ENCODE results near the gene CLBA1.
A peak's percentile ranks its signal among the peaks of the same experiment; 100 is the strongest.

Gene CLBA1

GRCh38 chr14:104979758-104980610, 5.6 kb upstream of the CLBA1 start:
- peak; percentile 85 for DNase-seq (ENCODE audit: low read depth, low spot score)

- no peak for DNase-seq (ENCODE audit: low read depth, low spot score)
Measured at GRCh38 chr14:104980611-104981531, 4.7 kb upstream of the CLBA1 start.

- DNase-seq (ENCODE audit: low read depth, low spot score), result no peak
Measured at GRCh38 chr14:104981699-104982541, 3.7 kb upstream of the CLBA1 start.

DNA sequence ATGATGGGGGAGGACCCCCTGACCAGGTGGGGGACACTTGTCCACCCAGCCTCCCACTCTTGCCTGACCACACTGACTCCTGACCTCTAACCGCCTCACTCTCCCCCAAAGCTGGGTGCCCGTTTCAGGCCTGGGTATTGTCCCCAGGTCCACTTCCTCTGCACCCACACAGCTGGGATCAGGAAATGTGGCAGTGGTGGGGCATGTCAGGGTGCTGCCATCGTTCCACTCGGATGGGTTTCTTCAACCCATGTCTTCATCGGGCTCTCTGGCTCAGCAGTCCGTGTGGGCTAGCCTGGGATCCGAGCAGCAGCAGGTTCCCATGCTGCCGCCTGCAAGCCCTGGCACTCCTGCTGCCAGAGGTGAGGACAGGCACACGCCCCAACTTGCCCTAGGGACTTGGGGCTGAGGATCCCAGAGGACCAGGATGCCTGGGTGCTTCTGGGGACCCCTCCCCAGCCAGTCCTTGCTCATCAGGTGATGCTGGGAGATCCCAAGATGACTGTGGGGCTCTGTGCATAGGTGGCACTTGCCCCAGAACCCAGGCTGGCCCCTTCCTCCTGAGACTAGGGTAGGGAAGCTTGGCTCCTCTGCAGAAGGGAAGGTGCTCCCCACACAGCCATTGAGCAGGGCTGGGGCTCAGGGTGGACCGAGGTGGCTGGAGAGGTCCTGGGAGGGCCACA, 2.9 kb upstream of the CLBA1 start:
- DNase-seq (ENCODE audit: low read depth, low spot score), result no peak

DNA sequence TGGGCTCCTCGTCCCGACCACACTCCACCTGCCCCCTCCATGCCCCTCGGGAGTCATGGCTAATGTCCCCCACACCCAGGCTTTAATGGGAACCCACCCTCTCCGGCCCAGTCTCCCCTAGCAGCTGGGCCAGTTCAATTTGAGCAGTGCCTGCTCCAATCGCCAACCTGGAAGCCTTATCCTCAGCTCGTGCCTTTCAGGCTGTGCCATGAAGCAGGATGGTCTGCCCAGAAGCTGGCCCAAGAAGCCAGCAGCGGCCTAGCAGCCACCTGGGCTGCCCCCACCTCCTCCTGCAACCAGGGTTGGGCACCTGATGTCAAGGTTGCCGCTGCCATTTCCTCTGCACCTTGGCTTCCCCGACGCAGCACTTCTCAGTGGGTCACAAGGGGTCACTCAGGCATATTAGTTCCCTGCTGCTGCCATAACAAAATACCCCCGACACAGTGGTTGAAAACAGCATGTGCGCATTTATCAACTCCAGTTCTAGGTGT, 2.3 kb upstream of the CLBA1 start:
- no peak for DNase-seq (ENCODE audit: low read depth, low spot score)

- no peak for DNase-seq (ENCODE audit: low read depth, low spot score)
Measured at GRCh38 chr14:104984056-104984894, 1.3 kb upstream of the CLBA1 start.

DNA sequence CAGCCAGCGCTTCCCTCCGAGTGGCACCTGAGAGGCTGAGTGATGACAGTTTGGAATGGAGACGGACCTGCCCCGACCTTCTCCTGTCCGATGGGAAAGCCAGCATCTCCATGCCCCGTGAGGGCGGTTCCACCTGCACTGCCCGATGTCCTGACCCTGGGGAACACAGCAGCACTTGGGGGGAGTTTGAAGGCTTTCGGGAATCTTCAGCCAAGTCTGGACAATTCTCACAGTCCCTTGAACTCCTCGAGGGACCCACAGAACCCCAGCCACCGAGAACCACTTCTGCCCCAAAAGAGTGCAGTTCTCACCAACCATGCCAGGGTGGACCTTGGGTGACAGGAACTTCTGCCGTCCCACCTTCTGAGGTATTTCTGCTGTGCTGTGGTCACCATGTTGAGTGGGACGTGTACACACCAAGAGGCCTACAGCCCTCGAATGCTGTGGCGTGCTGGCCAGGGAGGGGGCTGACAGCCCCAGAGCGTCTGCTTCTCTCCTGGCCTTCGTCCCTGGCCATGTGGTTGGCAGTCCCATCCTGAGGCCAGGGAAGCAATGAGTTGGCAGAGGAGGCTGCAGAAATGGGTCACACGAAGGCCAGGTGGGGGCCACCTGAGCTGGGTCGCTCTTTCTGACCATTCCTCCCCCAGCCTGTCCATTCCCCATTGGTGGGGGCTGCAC, 1.0 kb downstream of the CLBA1 start:
- DNase-seq (ENCODE audit: low read depth, low spot score), result no peak

GRCh38 chr14:104989236-104989950, 3.8 kb downstream of the CLBA1 start:
- DNase-seq (ENCODE audit: low read depth, low spot score), result no peak

- DNase-seq (ENCODE audit: low read depth, low spot score), result no peak
Measured at GRCh38 chr14:104989951-104990303, 4.3 kb downstream of the CLBA1 start.

DNA sequence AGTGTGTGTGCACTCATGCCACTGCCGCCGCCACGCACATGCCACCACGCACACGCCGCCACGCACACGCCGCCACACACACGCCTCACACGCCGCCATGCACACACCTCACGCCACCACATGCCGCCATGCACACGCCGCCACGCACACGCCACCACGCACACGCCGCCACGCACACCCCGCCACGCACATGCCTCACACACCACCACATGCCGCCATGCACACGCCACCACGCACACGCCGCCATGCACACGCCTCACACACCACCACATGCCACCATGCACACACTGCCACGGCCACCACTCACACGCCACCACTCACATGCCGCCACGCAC, 6.3 kb downstream of the CLBA1 start:
- DNase-seq (ENCODE audit: low read depth, low spot score), result no peak

DNA sequence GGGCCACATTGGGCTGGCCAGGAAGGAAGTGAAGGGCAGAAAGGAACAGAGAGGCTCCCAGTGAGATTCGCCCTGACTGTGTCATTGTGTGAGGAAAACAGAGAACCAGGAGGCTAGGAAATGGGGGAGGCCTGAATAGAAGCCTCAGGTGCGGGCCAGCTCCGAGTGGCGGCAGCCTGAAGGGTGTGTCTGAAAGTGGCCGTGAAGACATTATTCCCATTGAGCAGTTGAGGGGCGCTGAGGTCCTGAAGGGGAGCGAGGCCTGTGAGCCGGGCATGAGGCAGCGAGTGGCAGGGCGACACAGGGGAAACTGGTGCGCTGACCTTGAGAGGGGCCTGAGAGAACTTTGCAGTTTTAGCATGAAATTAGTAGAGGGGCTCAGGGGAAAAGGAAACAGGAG, 6.9 kb downstream of the CLBA1 start:
- no peak for DNase-seq (ENCODE audit: low read depth, low spot score)

DNA sequence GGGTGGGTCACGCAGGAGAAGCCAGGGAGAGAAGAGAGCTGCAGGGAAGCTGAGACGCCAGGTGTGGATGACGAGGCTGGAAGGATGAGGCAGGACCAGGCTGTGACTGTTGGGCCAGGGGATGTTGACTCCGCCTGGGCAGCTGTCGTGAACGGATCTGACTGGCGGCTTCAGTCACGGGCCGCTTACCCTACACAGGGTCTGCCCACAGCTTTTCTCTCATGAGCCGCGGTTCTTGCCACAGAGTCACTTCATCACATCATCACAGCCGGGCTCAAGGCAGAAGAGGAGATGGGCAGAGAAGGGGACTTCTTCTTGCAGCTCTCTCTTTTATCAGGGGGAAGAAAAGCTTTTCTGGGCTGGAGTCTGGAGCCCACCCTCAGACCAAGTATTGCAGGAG, 7.7 kb downstream of the CLBA1 start:
- no peak for DNase-seq (ENCODE audit: low read depth, low spot score)

- no peak for DNase-seq (ENCODE audit: low read depth, low spot score)
Measured at GRCh38 chr14:104993808-104994591, 8.4 kb downstream of the CLBA1 start.

DNA sequence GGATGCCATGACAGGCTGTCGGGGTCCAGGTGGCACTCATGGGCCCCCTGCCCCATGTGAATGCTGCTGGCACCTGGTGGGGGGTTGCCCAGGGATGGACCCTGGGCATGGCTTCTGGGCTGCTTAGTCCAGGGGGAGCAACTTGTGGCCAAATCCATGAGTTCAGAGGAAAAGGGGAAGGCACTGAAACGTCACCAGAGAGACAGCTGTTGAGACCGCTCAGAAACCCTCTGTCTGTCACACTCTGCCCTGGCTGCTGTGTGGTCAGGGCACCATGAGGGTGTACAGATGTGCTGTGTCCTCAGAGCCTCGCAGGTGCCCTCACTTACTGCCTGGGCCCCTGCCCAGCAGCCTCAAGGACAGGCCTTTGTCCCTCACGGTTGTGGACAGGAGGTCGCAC, 9.4 kb downstream of the CLBA1 start:
- no peak for DNase-seq (ENCODE audit: low read depth, low spot score)

GRCh38 chr14:104996032-104996431, 10.4 kb downstream of the CLBA1 start:
- DNase-seq (ENCODE audit: low read depth, low spot score), result no peak

DNA sequence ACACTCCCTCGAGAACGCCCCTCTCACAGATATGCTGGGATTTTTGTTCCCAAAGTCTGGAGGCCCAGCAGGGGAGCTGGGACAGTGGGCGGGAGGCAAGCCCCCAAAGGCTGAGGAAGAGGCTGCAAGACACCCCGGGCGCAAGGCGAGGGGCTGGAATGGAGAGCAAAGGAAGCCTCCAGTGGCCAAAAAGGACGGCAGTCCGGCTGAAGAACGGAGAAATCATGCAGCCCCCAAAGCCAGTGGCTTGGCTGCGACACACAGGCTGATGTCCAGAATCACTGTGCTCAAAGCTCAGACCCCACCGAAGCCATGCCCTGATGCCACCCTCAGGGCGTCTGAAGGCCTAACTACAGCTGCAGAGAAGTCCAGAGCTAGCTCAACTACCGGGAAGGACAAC, 10.9 kb downstream of the CLBA1 start:
- no peak for DNase-seq (ENCODE audit: low read depth, low spot score)

DNA sequence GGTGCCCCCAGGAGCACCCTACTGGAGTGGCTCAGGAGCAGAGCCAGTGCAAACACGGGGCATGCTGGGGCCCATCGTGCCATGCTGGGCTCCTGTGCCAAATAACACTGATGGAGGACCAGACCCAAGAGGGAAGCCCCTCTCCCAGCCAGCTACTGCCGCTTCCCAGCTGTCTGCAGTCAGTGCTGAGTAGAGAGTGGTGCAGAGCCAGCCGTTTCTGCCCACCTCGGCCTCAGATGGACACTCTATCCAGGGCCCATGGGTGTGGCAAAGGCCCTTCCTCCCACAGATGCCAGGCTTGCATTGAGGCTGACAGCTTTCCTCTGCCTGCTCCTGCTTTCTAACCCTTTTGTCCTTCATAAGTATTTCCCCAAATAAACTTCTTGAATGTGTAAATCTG, 13.2 kb downstream of the CLBA1 start:
- DNase-seq (ENCODE audit: low read depth, low spot score), result no peak

GRCh38 chr14:104999361-104999760, 13.8 kb downstream of the CLBA1 start:
- no peak for DNase-seq (ENCODE audit: low read depth, low spot score)

All from astrocyte of the hippocampus (primary cell).